Mammary epithelial cell (primary cell): Measurements from ENCODE around the gene IL13.

ENCODE experiments used
- CTCF ChIP-seq, 2 donors: IDR thresholded peaks in 1 of 2; conservative IDR thresholded peaks in 1 of 2; 2 replicates each; pipeline ENCODE4 v1.5.1; 2011 to 2012; ENCODE audit warnings: inconsistent platforms in 2 of 2, low read length in 2 of 2, mild to moderate bottlenecking in 2 of 2, control low read depth in 1 of 2, low read depth in 1 of 2; ENCODE audit not compliant: insufficient read depth in 1 of 2; ENCODE audit errors: extremely low read depth in 1 of 2
- EZH2 ChIP-seq: IDR thresholded peaks from 2 replicates; pipeline ENCODE4 v1.6.1; 2012; ENCODE audit warnings: low read length, inconsistent platforms, borderline replicate concordance

- TF ChIP-seq CTCF (conservative IDR thresholded peaks at IDR 0.05 in 1 of 2, IDR thresholded peaks at IDR 0.05 in 1 of 2; ENCODE audit: extremely low read depth in 1 of 2, insufficient read depth in 1 of 2, low read depth in 1 of 2, low read length in 2 of 2) (no peak), EZH2 (no peak)
Observed at GRCh38 chr5:132673939-132674630, 16.1 kb downstream of the IL13 start, which contains the start of gene IL4.
